Astrocyte (in vitro differentiated cells and primary cell): ENCODE results near the gene IL2RA. TPM values are rescaled to one million over a fixed set of nuclear protein-coding genes. Genes with fewer than 3 reads are reported as not detected.

ENCODE experiments used
- DNase-seq: peaks from one replicate; pipeline ENCODE4 v3.0.0-alpha.2; 2010; ENCODE audit warnings: low read depth
- FAIRE-seq: peaks from 2 replicates; lab custom pipeline; 2011; peaks lifted over from hg19 to GRCh38; lab: Jason Lieb, UNC
- H2AFZ ChIP-seq: 2 replicates; pipeline ENCODE4 v1.6.0; 2012; ENCODE audit warnings: low read depth, low read length, inconsistent platforms
- H3K27ac ChIP-seq: 2 replicates; pipeline ENCODE4 v1.5.1; 2011; ENCODE audit warnings: low read depth, low read length, inconsistent platforms
- H3K27me3 ChIP-seq: 2 replicates; pipeline ENCODE4 v1.6.0; 2011; ENCODE audit warnings: low read length, inconsistent platforms; ENCODE audit not compliant: insufficient read depth
- H3K36me3 ChIP-seq: 2 replicates; pipeline ENCODE4 v1.5.1; 2011; ENCODE audit warnings: low read length, inconsistent platforms; ENCODE audit not compliant: insufficient read depth
- H3K4me1 ChIP-seq: 2 replicates; pipeline ENCODE4 v1.5.1; 2011; ENCODE audit warnings: low read length, inconsistent platforms; ENCODE audit not compliant: insufficient read depth
- H3K4me2 ChIP-seq: 2 replicates; pipeline ENCODE4 v1.6.0; 2012; ENCODE audit warnings: low read length, inconsistent platforms
- H3K4me3 ChIP-seq: 2 replicates; pipeline ENCODE4 v1.5.1; 2011; ENCODE audit warnings: low read depth, mild to moderate bottlenecking, low read length, inconsistent platforms; ENCODE audit not compliant: insufficient read depth
- H3K79me2 ChIP-seq: 2 replicates; pipeline ENCODE4 v1.6.0; 2012; ENCODE audit warnings: mild to moderate bottlenecking, low read length, inconsistent platforms; ENCODE audit not compliant: insufficient read depth
- H3K9ac ChIP-seq: 2 replicates; pipeline ENCODE4 v1.6.0; 2012; ENCODE audit warnings: mild to moderate bottlenecking, low read length, inconsistent platforms
- H3K9me3 ChIP-seq: 2 replicates; pipeline ENCODE4 v1.5.1; 2012; ENCODE audit warnings: low read depth, mild to moderate bottlenecking, low read length, inconsistent platforms; ENCODE audit not compliant: insufficient read depth
- H4K20me1 ChIP-seq: 2 replicates; pipeline ENCODE4 v1.6.0; 2012; ENCODE audit warnings: low read length, inconsistent platforms; ENCODE audit not compliant: insufficient read depth
- H3K27ac Mint-ChIP-seq: one replicate; pipeline ENCODE4 v1.8.0; 2021; ENCODE audit warnings: mild to moderate bottlenecking, mixed read lengths; ENCODE audit not compliant: unreplicated experiment
- H3K27me3 Mint-ChIP-seq: one replicate; pipeline ENCODE4 v1.8.0; 2021; ENCODE audit warnings: low read depth, mixed read lengths; ENCODE audit not compliant: unreplicated experiment
- H3K36me3 Mint-ChIP-seq: one replicate; pipeline ENCODE4 v1.8.0; 2021; ENCODE audit warnings: low read depth, mixed read lengths; ENCODE audit not compliant: unreplicated experiment
- H3K4me1 Mint-ChIP-seq: one replicate; pipeline ENCODE4 v1.8.0; 2021; ENCODE audit warnings: low read depth, mixed read lengths; ENCODE audit not compliant: unreplicated experiment
- H3K4me3 Mint-ChIP-seq: one replicate; pipeline ENCODE4 v1.8.0; 2021; ENCODE audit warnings: mild to moderate bottlenecking, moderate library complexity, mixed read lengths; ENCODE audit not compliant: unreplicated experiment
- H3K9me3 Mint-ChIP-seq: one replicate; pipeline ENCODE4 v1.8.0; 2021; ENCODE audit warnings: mild to moderate bottlenecking, mixed read lengths; ENCODE audit not compliant: unreplicated experiment
- CTCF ChIP-seq: IDR thresholded peaks from 2 replicates; pipeline ENCODE4 v1.5.1; 2011; ENCODE audit warnings: low read depth, mild to moderate bottlenecking, inconsistent platforms, low read length, moderate library complexity; ENCODE audit not compliant: insufficient read depth
- EZH2 ChIP-seq: IDR thresholded peaks from 2 replicates; pipeline ENCODE4 v1.6.1; 2012; ENCODE audit warnings: mild to moderate bottlenecking, low read length, inconsistent platforms; ENCODE audit not compliant: insufficient read depth
- total RNA-seq: library from RNA; stranded (reverse); gene quantifications from 2 replicates; pipeline ENCODE4 v1.2.1, GENCODE V29; 2021

Gene IL2RA
- total RNA-seq, 1 donor from 2014 or later, result not detected

GRCh38 chr10:6027929-6028328 lies 34.2 kb downstream of the IL2RA start:
- Histone ChIP-seq H3K79me2 (no peaks in the 10 kb centered on the region), H3K9me3 (no peaks in the 10 kb centered on the region), H4K20me1 (no peaks in the 10 kb centered on the region), H3K4me2 (no peak overlapping the region), H3K4me3 (no peak overlapping the region), H3K36me3 (no peaks in the 10 kb centered on the region), H3K4me1 (no peaks in the 10 kb centered on the region), H3K27me3 (no peaks in the 10 kb centered on the region), H3K9ac (no peak overlapping the region), H2AFZ (no peak overlapping the region), H3K27ac (no peak overlapping the region)
- Mint-ChIP-seq H3K27me3 (peaks cover 4% of the 10 kb centered on the region), H3K4me3 (no peak overlapping the region), H3K27ac (no peak overlapping the region), H3K36me3 (no peaks in the 10 kb centered on the region), H3K9me3 (peaks cover 2% of the 10 kb centered on the region), H3K4me1 (no peaks in the 10 kb centered on the region)
- TF ChIP-seq CTCF, result no peak
- TF ChIP-seq EZH2, result no peak
- no peak for DNase-seq
- no peak for FAIRE-seq

- no peaks in the 10 kb centered on the region for H3K36me3 Mint-ChIP-seq
- DNase-seq (no peak), FAIRE-seq (no peak)
- no peak for TF ChIP-seq CTCF
- no peak for TF ChIP-seq EZH2
- Histone ChIP-seq H4K20me1 (no peaks in the 10 kb centered on the region), H3K9me3 (no peaks in the 10 kb centered on the region), H3K9ac (no peak overlapping the region), H3K79me2 (no peaks in the 10 kb centered on the region), H2AFZ (no peak overlapping the region), H3K4me1 (no peaks in the 10 kb centered on the region), H3K4me2 (no peak overlapping the region), H3K27ac (no peak overlapping the region), H3K27me3 (no peaks in the 10 kb centered on the region), H3K4me3 (no peak overlapping the region), H3K36me3 (no peaks in the 10 kb centered on the region)
- peaks cover 19% of the 10 kb centered on the region for H3K27me3 Mint-ChIP-seq
- no peak overlapping the region for H3K4me3 Mint-ChIP-seq
- H3K4me1 Mint-ChIP-seq, result no peaks in the 10 kb centered on the region
- peaks cover 5% of the 10 kb centered on the region for H3K9me3 Mint-ChIP-seq
- no peak overlapping the region for H3K27ac Mint-ChIP-seq
These were observed 36.4 kb downstream of the IL2RA start for GRCh38 chr10:6025683-6026255.

GRCh38 chr10:6024334-6024682 lies 37.9 kb downstream of the IL2RA start:
- Histone ChIP-seq H3K27ac (no peak overlapping the region), H3K9ac (no peak overlapping the region), H2AFZ (no peak overlapping the region), H3K27me3 (no peaks in the 10 kb centered on the region), H3K4me1 (no peaks in the 10 kb centered on the region), H3K79me2 (no peaks in the 10 kb centered on the region), H3K36me3 (no peaks in the 10 kb centered on the region), H3K9me3 (no peaks in the 10 kb centered on the region), H4K20me1 (no peaks in the 10 kb centered on the region), H3K4me3 (no peak overlapping the region), H3K4me2 (no peak overlapping the region)
- FAIRE-seq (no peak), DNase-seq (no peak)
- peaks cover 5% of the 10 kb centered on the region for H3K9me3 Mint-ChIP-seq
- TF ChIP-seq CTCF, result no peak
- no peak for TF ChIP-seq EZH2
- H3K36me3 Mint-ChIP-seq, result no peaks in the 10 kb centered on the region
- H3K27ac Mint-ChIP-seq, result no peak overlapping the region
- no peaks in the 10 kb centered on the region for H3K4me1 Mint-ChIP-seq
- peaks cover 21% of the 10 kb centered on the region for H3K27me3 Mint-ChIP-seq
- no peak overlapping the region for H3K4me3 Mint-ChIP-seq
